HG03521 (cell line): Measurements from ENCODE around the gene HDAC11.
"Not testable (repeated sequence)": the region's sequence is repeated elsewhere in the genome, so short reads cannot be mapped to it uniquely, and the experiment has no call there.

Experiments used
- ATAC-seq: cut with Tn5 transposase; IDR thresholded peaks from one replicate; pipeline ENCODE4 v1.9.1; 2021; ENCODE audit warnings: mild to moderate bottlenecking, moderate library complexity; ENCODE audit not compliant: unreplicated experiment

HDAC11 gene

DNA sequence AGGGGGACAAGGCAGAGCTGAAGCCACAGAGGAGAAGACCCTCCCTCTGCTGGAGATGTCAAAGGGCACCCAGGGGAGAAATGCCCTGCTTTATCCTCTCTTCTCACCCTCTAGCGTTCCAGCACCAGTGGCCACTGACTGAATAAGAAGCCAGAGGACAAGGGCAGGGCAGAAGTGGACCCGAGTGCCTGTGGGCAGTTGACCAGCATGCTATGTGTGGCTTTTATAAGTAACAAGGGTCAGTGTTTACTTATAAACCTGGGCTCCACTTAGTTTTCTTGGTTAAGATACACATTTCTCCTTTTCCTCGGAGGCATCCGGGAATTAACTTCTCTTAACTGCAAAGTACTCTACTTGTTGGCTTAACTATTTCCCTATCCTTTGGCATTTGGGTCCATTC, 13.3 kb upstream of the HDAC11 start:
- ATAC-seq, result no peak

- ATAC-seq, result no peak
Observed at GRCh38 chr3:13470894-13471574, 9.1 kb upstream of the HDAC11 start.

DNA sequence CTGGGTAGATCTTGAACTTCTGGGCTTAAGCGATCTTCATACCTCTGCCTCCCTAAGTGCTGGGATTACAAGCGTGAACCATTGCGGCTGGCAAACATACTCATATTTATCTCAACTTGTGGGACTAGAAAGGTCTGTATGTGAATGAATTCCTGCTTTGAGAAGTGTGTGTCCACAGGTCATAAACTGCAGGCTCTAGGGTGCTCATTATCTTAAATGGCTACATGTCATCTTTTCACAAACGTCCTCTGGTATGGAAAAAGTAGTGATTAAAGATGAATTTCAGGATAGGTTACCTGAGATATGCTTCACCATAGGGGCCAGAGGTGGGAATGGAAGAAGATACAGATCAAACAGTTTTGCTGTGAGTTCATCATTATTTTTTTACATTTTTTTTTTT, 7.8 kb upstream of the HDAC11 start:
- ATAC-seq, result no peak

GRCh38 chr3:13473020-13473419, 7.1 kb upstream of the HDAC11 start:
- ATAC-seq, result no peak

- no peak for ATAC-seq
Observed at GRCh38 chr3:13474021-13474420, 6.1 kb upstream of the HDAC11 start.

DNA sequence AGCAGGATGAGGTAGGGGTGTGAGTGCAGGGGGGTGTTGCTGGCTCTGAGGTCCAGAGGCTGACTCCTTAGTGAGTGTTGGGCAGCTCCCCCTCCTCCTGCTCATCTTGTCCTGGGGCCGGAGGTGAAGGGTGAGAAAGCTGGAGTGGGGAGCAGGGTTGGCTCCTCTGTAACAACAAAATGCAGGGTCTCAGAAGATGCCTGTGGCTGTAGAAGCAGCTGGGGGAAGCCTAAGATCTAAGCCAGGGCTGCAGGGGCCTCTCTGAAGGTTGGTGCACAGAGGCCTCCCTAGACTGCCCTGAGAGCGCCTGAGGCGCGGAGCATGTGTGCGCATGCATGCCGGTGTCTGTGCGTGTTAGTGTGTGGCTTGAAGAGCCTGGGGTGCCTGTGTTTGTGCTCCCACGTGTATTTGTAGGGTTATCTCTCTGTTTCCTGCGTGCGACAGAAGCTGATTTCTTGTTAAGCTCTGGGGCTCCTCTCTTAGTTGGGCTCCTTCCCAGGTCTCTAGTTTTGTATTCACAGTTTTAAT, 5.3 kb upstream of the HDAC11 start:
- ATAC-seq, result no peak

GRCh38 chr3:13475871-13476590, 4.1 kb upstream of the HDAC11 start:
- no peak for ATAC-seq

DNA sequence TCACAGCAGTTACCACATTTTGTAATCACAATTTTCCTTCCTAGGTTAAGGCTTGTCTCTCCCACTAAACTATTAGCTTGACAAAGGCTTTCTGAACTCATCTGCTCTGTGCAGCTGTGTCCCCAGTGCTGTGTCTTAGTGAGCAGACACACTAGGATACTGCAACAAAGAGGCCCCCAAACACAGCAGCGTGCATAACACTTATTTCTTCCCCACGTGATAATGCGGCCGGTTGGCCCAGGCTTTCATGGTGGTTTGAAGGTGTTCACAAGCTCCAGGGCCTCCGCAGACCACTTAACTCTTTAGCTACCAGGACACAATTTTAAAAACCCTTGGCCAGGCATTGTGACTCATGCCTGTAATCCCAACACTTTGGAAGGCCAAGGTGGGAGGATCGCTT, 2.2 kb upstream of the HDAC11 start:
- no peak for ATAC-seq

GRCh38 chr3:13479332-13479581, 849 bp upstream of the HDAC11 start:
- ATAC-seq, result no peak

DNA sequence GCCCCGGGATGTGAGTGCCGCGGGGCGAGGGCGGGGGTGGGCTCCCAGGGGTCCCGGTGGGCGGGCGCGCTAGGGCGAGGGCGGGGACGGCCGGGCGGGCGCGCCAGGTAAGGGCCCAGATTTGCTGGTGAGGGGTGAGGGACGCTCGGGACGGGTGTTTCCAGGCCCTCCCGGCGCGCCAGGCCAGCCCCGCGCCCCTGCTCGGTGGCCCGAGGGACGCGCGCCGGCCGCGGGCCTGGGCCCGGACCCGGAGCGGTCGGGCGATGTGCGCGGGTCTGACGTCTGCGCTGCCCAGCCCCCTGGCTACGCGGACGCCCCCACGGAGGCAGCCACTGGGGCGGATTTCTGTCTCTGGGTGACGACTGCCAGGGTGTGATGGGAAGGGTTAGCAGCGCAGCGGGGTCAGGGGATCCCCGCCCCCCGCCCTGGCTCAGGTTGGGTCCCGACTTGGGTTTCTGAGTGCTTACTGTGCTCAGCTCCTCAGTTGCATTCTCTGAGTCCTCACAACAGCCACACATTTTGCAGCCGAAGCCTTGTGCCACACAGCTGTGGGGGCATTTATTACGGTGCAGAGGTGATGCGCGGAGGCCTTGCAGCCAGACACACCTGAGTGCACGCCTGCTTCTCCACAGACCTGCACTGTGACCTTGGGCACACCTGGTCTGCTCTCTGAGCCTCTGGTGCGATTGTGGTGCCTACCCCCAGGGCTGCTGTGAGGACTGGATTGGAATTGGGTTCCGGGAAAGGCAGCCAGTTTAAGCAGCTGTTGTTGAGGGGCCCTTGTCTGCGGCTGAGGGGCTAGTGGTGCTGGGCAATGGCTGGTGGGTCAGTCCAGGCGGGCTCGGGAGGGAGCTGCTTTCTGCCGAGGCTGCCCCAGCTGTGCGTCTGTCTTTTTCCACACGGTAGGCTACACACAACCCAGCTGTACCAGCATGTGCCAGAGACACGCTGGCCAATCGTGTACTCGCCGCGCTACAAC, 523 bp downstream of the HDAC11 start:
- ATAC-seq, result peak; percentile 13

GRCh38 chr3:13482106-13482690, 2.1 kb downstream of the HDAC11 start:
- ATAC-seq, result no peak

- no peak for ATAC-seq
Observed at GRCh38 chr3:13483286-13483685, 3.2 kb downstream of the HDAC11 start.

- no peak for ATAC-seq
Observed at GRCh38 chr3:13483988-13484695, 4.0 kb downstream of the HDAC11 start.

GRCh38 chr3:13484851-13485590, 4.9 kb downstream of the HDAC11 start:
- ATAC-seq, result no peak

DNA sequence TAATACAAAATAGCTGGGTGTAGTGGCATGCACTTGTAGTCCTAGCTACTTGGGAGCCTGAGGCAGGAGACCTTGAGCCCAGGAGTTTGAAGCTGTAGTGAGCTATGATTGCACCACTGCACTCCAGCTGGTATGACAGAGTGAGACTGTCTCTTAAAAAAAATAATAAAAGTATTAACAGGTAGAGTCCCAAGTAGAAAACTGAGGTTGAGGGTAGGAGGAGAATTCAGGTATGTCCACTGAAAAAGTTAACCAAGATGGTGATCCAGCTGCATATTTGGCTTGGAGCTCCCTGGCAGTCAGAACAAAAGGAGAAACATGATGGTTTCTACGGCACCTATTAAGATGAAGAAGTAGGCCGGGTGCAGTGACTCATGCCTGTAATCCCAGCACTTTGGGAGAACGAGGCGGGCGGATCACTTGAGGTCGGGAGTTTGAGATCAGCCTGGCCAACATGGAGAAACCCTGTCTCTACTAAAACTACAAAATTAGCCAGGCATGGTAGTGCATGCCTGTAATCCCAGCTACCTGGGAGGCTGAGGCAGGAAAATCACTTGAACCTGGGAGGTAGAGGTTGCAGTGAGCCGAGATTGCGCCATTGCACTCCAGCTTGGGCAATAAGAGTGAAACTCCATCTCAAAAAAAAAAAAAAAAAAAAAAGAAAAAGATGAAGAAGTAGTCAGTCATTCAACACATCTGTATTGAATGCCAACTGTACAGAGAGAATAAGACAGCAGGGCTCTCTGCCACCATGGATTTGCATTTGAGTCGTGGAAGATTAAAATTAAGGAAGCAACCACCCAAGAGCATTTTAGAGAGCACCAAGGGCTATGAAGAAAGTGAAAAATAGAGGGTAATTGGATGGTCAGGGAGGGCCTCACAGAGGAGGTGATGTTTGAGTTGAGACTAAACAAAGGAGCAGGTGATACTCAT, 5.8 kb downstream of the HDAC11 start:
- not testable (repeated sequence) for ATAC-seq

GRCh38 chr3:13487403-13487802, 7.3 kb downstream of the HDAC11 start:
- ATAC-seq, result no peak

DNA sequence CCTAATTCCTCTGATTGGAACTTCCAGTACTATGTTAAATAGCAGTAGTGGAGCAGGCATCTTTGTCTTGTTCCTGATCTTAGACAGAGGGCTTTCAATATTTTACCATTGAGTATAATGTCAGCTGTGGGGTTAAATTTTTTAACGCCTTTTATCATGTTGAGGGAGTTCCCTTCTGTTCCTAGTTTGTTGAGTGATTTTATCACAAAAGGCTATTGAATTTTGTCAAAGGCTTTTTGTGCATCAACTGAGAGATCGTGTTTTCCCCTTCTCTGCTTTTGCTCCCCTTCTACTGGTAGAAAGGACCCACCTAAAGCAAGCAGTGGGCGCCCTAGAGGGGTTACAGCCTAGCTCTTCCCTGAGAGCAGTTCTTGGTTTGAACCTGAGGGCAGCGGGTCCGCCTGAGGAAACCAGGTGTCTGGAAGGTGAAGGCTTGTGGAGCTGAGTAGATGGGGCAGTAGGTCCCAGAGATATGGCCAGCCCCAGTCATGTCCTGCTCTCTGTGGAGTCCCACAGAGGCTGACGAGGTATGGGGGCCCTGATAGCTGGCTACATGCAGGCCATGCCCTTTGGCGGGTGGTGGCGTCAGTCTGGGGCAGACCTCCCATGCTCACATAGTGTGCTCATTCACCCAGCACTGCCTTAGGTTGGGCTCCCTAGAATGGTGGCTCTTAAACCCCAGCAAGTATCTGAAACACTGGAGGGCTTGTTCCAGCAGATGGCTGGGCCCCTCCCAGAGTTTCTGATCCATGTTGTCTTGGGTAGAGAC, 11.3 kb downstream of the HDAC11 start:
- ATAC-seq, result no peak

DNA sequence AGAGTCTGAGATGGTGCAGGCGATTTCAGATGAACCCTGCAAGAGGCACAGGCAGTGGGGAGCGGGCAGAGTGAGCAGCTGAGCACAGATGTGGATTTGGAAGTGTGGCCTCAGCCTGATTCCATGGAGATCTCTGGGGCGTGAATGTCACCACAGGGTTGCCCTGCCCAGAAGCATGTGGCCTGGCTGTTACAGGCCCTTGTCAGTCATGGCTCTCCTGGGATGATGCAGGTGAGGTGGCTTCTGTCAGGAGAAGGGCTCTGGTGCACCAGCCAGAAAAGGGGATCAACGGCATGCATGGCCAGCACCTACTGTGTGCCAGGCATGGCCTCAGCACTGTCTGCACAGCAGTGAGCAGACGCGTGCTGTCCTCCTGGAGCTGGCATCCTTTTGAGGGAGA, 11.9 kb downstream of the HDAC11 start:
- ATAC-seq, result no peak
